Upper lobe of left lung (tissue), 6 donors: Measurements from ENCODE around the gene BCL7B. TPM values are rescaled to one million over a fixed set of nuclear protein-coding genes. Genes with fewer than 3 reads are reported as not detected.
"Not testable (repeated sequence)": the region's sequence is repeated elsewhere in the genome, so short reads cannot be mapped to it uniquely, and the experiment has no call there.

Experiments used
- ATAC-seq, 2 donors: fragments of 200-7000 bp; cut with Tn5 transposase; one replicate each; pipeline ENCODE4 v1.9.1; 2022; ENCODE audit warnings: mild to moderate bottlenecking in 2 of 2, moderate library complexity in 2 of 2; ENCODE audit not compliant: low FRiP score in 2 of 2
- DNase-seq, 2 donors: peaks; one replicate each; pipeline ENCODE4 v3.0.0-alpha.2; 2019 to 2020
- H3K27ac ChIP-seq, 4 donors: fragments of 200-600 bp; sonication (generic); one replicate each; pipeline ENCODE4 v1.5.1; 2016 to 2019
- H3K27me3 ChIP-seq, 4 donors: fragments of 200-600 bp; sonication (generic); one replicate each; pipeline ENCODE4 v1.5.1; 2017 to 2019
- H3K36me3 ChIP-seq, 4 donors: fragments of 200-600 bp; sonication (generic); one replicate each; pipeline ENCODE4 v1.5.1; 2016 to 2019
- H3K4me1 ChIP-seq, 4 donors: fragments of 200-600 bp; sonication (generic); one replicate each; pipeline ENCODE4 v1.5.1; 2018 to 2019
- H3K4me3 ChIP-seq, 4 donors: fragments of 200-600 bp; sonication (generic); one replicate each; pipeline ENCODE4 v1.5.1; 2017 to 2019; ENCODE audit warnings: mild to moderate bottlenecking in 2 of 4, moderate library complexity in 1 of 4
- H3K9me3 ChIP-seq, 4 donors: fragments of 200-600 bp; sonication (generic); one replicate each; pipeline ENCODE4 v1.5.1; 2018 to 2019
- CTCF ChIP-seq, 6 experiments: fragments of 450-650 bp in 4 of 6; fragments of 200-600 bp in 2 of 6; sonication (generic) in 2 of 6; IDR thresholded peaks; one replicate each; pipeline ENCODE4 v1.5.1; 2016 to 2019; ENCODE audit warnings: antibody characterized with exemption in 6 of 6
- EP300 ChIP-seq, 4 donors: sonication (generic); formaldehyde crosslinking; IDR thresholded peaks; one replicate each; pipeline ENCODE4 v1.5.1; 2017; ENCODE audit warnings: antibody characterized with exemption in 4 of 4, control low read depth in 2 of 4
- POLR2A ChIP-seq, 4 donors: fragments of 450-650 bp; IDR thresholded peaks; one replicate each; pipeline ENCODE4 v1.5.1; 2016 to 2017; ENCODE audit warnings: antibody characterized with exemption in 4 of 4, mild to moderate bottlenecking in 2 of 4
- POLR2AphosphoS5 ChIP-seq, 2 donors: sonication (generic); formaldehyde crosslinking; IDR thresholded peaks; one replicate each; pipeline ENCODE4 v1.5.1; 2017; ENCODE audit warnings: antibody characterized with exemption in 2 of 2
- WGBS, 2 donors: methylation state at CpG; one replicate each; pipeline ENCODE4 v1.1.5; 2017 to 2018; 5-methylcytosine and 5-hydroxymethylcytosine counted together
- total RNA-seq, 6 donors: library from RNA; depleted of rRNA in 4 of 6; stranded (reverse); fragments of >200 nt in 4 of 6; gene quantifications; one replicate each; pipeline versions ENCODE4 v1.1.0 to v1.2.1, GENCODE V29; 2016 to 2021
- donor health status: DM: no; HTN: no; CAD: no; lungs with moderate emphysema.
- donor health status: DM: no; HTN: yes; CAD: no; lungs with severe emphysema.

The BCL7B gene
- total RNA-seq, 6 donors from 2014 or later: 50.3 to 95.9 (median 62.5) TPM

GRCh38 chr7:73533742-73534141 lies 23.7 kb downstream of the BCL7B start:
- DNase-seq: no peak
- TF ChIP-seq POLR2A (IDR thresholded peaks at IDR 0.05) (no peak), CTCF (IDR thresholded peaks at IDR 0.05) (no peak), POLR2AphosphoS5 (IDR thresholded peaks at IDR 0.05) (no peak), EP300 (IDR thresholded peaks at IDR 0.05) (no peak)
- peaks cover 21 to 52% (median 41%) of the 10 kb centered on the region in 4 donors for H3K36me3 ChIP-seq
- WGBS, 2 donors: 87 to 91% methylated on average over 9 of the region's 9 CpGs
- no peak overlapping the region for H3K4me3 ChIP-seq
- H3K9me3 ChIP-seq: no peaks in the 10 kb centered on the region
- H3K27ac ChIP-seq: no peak overlapping the region
- no peak for ATAC-seq
- no peaks in the 10 kb centered on the region for H3K4me1 ChIP-seq
- no peaks in the 10 kb centered on the region for H3K27me3 ChIP-seq

GRCh38 chr7:73532224-73532623 lies 25.3 kb downstream of the BCL7B start:
- H3K4me1 ChIP-seq: no peaks in the 10 kb centered on the region
- 96 to 97% methylated on average over 6 of the region's 6 CpGs for WGBS, 2 donors
- H3K36me3 ChIP-seq: peaks cover 7 to 37% (median 26%) of the 10 kb centered on the region in 4 donors
- H3K9me3 ChIP-seq: no peaks in the 10 kb centered on the region
- H3K27ac ChIP-seq: no peak overlapping the region
- ATAC-seq (no peak), DNase-seq (no peak)
- no peak for TF ChIP-seq CTCF (IDR thresholded peaks at IDR 0.05)
- no peaks in the 10 kb centered on the region for H3K27me3 ChIP-seq
- H3K4me3 ChIP-seq: no peak overlapping the region

- ATAC-seq (no peak), DNase-seq (no peak)
- Histone ChIP-seq H3K9me3 (no peaks in the 10 kb centered on the region), H3K36me3 (peaks cover 0 to 23% (median 13%) of the 10 kb centered on the region in 4 donors), H3K4me1 (no peaks in the 10 kb centered on the region), H3K27ac (no peak overlapping the region), H3K27me3 (no peaks in the 10 kb centered on the region), H3K4me3 (no peak overlapping the region)
- TF ChIP-seq EP300 (IDR thresholded peaks at IDR 0.05) (no peak), POLR2A (IDR thresholded peaks at IDR 0.05) (no peak), CTCF (IDR thresholded peaks at IDR 0.05) (no peak), POLR2AphosphoS5 (IDR thresholded peaks at IDR 0.05) (no peak)
- WGBS, 2 donors: 94 to 100% methylated on average over 3 of the region's 3 CpGs
Measured at GRCh38 chr7:73530800-73531199, 26.7 kb downstream of the BCL7B start.

DNA sequence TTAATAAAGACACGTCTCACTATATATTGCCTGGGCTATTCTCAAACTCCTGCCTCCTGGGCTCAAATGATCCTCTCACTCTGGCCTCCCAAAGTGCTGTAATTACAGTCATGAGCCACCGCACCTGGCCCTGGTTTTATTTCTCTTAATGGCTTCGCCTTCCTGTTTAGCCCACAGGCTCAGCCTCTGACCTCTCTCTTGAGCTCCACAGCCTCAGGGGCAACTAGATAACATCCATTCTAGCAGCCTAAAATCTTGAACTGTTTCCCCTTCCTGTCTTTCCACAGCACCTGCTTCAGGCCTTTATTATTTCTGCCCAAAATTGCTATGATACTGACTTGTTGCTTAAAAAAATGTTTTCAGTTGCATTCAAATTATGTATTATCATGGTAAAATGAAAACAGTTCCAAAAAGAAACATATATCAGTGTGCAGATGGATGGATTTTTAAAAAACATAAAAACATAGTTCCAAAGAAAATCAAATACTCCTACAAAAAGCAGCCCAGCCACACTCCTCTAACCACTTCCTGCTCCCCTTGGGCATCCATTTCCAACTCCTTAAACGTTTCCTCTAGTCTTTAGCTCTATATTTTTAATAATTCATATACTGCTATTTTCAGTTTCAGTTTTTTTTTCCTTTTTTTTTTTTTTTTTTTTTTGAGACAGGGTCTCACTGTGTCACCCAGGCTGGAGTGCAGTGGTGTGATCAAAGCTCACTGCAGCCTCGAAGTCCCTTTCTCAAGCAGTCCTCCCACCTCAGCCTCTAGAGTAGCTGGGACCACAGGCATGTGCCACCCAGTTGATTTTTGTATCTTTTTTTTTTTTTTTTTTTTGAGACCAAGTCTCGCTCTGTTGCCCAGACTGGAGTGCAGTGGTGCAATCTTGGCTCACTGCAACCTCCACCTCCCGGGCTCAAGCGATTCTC lies 30.3 kb downstream of the BCL7B start:
- WGBS, 2 donors: 66 to 71% methylated on average over 8 of the region's 8 CpGs
- Histone ChIP-seq H3K4me1 (peaks cover 4 to 10% (median 7%) of the 10 kb centered on the region in 4 donors), H3K27ac (no peak overlapping the region), H3K4me3 (no peak overlapping the region), H3K36me3 (no peaks in the 10 kb centered on the region), H3K9me3 (no peaks in the 10 kb centered on the region), H3K27me3 (no peaks in the 10 kb centered on the region)
- ATAC-seq (no peak), DNase-seq (no peak)
- TF ChIP-seq POLR2A (IDR thresholded peaks at IDR 0.05) (no peak), CTCF (IDR thresholded peaks at IDR 0.05) (no peak)

GRCh38 chr7:73526158-73526494 lies 31.4 kb downstream of the BCL7B start:
- not testable (repeated sequence) for H3K4me3 ChIP-seq, H3K27me3 ChIP-seq, H3K27ac ChIP-seq, ATAC-seq, H3K36me3 ChIP-seq, DNase-seq, H3K9me3 ChIP-seq
- WGBS, 2 donors: 33 to 53% methylated on average over 1 of the region's 1 CpG
- H3K4me1 ChIP-seq: peaks cover 6 to 11% (median 8%) of the 10 kb centered on the region in 4 donors
